ENCODE results near the gene MGAT5B. TPM values are rescaled to one million over a fixed set of nuclear protein-coding genes. Genes with fewer than 3 reads are reported as not detected.

The MGAT5B gene
- total RNA-seq, 1 experiment from 2014 or later: 14.3 TPM

DNA sequence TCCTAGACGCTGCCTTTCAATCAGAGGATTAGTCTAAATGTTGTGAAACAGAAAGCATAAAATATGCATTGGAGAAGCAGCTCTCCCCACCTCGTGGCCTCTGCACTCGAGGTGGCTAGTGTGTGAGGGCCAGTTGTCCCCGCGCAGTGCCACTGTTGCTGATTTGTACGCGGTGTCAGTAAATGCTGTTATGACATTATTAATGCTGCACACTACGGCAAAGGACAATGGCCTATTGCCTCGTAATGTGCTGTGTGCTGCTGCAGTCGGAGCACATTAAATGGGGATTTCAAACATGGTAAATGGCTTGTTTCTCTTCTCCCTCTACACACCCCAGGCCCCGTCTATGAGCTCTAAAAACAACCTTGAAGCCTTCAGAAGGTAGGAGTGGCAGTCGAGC lies 5.7 kb upstream of the MGAT5B start:
- no peak overlapping the region for H3K4me2 ChIP-seq
- TF ChIP-seq, protein P1, sequence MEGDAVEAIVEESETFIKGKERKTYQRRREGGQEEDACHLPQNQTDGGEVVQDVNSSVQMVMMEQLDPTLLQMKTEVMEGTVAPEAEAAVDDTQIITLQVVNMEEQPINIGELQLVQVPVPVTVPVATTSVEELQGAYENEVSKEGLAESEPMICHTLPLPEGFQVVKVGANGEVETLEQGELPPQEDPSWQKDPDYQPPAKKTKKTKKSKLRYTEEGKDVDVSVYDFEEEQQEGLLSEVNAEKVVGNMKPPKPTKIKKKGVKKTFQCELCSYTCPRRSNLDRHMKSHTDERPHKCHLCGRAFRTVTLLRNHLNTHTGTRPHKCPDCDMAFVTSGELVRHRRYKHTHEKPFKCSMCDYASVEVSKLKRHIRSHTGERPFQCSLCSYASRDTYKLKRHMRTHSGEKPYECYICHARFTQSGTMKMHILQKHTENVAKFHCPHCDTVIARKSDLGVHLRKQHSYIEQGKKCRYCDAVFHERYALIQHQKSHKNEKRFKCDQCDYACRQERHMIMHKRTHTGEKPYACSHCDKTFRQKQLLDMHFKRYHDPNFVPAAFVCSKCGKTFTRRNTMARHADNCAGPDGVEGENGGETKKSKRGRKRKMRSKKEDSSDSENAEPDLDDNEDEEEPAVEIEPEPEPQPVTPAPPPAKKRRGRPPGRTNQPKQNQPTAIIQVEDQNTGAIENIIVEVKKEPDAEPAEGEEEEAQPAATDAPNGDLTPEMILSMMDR (conservative IDR thresholded peaks at IDR 0.05): no peak
- no peak for TF ChIP-seq EZH2 (IDR thresholded peaks at IDR 0.05; ENCODE audit: low read depth)
- no peaks in the 10 kb centered on the region for H3K36me3 ChIP-seq (ENCODE audit: low read depth)
- no peak for DNase-seq
- H3K9me3 ChIP-seq (ENCODE audit: insufficient read depth, low read depth): no peaks in the 10 kb centered on the region
- H4K20me1 ChIP-seq (ENCODE audit: insufficient read depth): no peaks in the 10 kb centered on the region
- BruUV-seq (replicated peaks): no TSS peak
- ChIA-PET CTCF (no interaction called here), POLR2A (ENCODE audit: unreplicated experiment) (no interaction called here)
- no peak overlapping the region for H3K4me3 ChIP-seq
- peaks cover 9% of the 10 kb centered on the region; the same call in 1 of the 2 replicates for H3F3A ChIP-seq (ENCODE audit: insufficient read depth, low read depth)
- no peak overlapping the region for H3K27ac ChIP-seq
- no peak overlapping the region for H2AFZ ChIP-seq
- H3K79me2 ChIP-seq (ENCODE audit: low read depth): no peaks in the 10 kb centered on the region
- no peaks in the 10 kb centered on the region for H3K27me3 ChIP-seq (ENCODE audit: insufficient read depth, low read depth)
- peaks cover 11% of the 10 kb centered on the region for H3K4me1 ChIP-seq (replicated peaks; ENCODE audit: insufficient read depth)
- intact Hi-C loops (cut with micrococcal nuclease; ENCODE audit: unreplicated experiment): no loop called here
- H3K9me2 ChIP-seq (ENCODE audit: insufficient read depth): no peaks in the 10 kb centered on the region

- Histone ChIP-seq H3K4me1 (replicated peaks; ENCODE audit: insufficient read depth) (peaks cover 16% of the 10 kb centered on the region), H3K27ac (no peak overlapping the region), H3K36me3 (ENCODE audit: low read depth) (no peaks in the 10 kb centered on the region), H3K27me3 (ENCODE audit: insufficient read depth, low read depth) (no peaks in the 10 kb centered on the region), H3K4me2 (no peak overlapping the region), H2AFZ (no peak overlapping the region), H4K20me1 (ENCODE audit: insufficient read depth) (no peaks in the 10 kb centered on the region), H3K9me3 (ENCODE audit: insufficient read depth, low read depth) (no peaks in the 10 kb centered on the region), H3K4me3 (no peak overlapping the region), H3F3A (ENCODE audit: insufficient read depth, low read depth) (peaks cover 12% of the 10 kb centered on the region; the same call in 1 of the 2 replicates), H3K79me2 (ENCODE audit: low read depth) (no peaks in the 10 kb centered on the region), H3K9me2 (ENCODE audit: insufficient read depth) (no peaks in the 10 kb centered on the region)
- BruUV-seq (replicated peaks): no TSS peak
- intact Hi-C loops (cut with micrococcal nuclease; ENCODE audit: unreplicated experiment): no loop called here
- TF ChIP-seq EZH2 (IDR thresholded peaks at IDR 0.05; ENCODE audit: low read depth): no peak
- TF ChIP-seq, protein P1 (conservative IDR thresholded peaks at IDR 0.05): no peak
- ChIA-PET CTCF (interaction anchor here (0.7 kb wide), 1 partner anchor 120 kb away, joined by 5 read pairs; no protein-coding TSS in a partner anchor), POLR2A (ENCODE audit: unreplicated experiment) (interaction anchor here (0.6 kb wide), 1 partner anchor 337 kb away, joined by 13 read pairs; no protein-coding TSS in a partner anchor)
- DNase-seq: no peak
These were observed 4.2 kb upstream of the MGAT5B start for GRCh38 chr17:76864024-76864423.

GRCh38 chr17:76865174-76865573 lies 3.0 kb upstream of the MGAT5B start:
- Histone ChIP-seq H3K4me3 (no peak overlapping the region), H3K4me1 (replicated peaks; ENCODE audit: insufficient read depth) (peaks cover 16% of the 10 kb centered on the region), H3K79me2 (ENCODE audit: low read depth) (no peaks in the 10 kb centered on the region), H3K27me3 (ENCODE audit: insufficient read depth, low read depth) (no peaks in the 10 kb centered on the region), H3F3A (ENCODE audit: insufficient read depth, low read depth) (peaks cover 12% of the 10 kb centered on the region; the same call in 1 of the 2 replicates), H3K9me3 (ENCODE audit: insufficient read depth, low read depth) (no peaks in the 10 kb centered on the region), H3K4me2 (no peak overlapping the region), H3K27ac (no peak overlapping the region), H3K9me2 (ENCODE audit: insufficient read depth) (no peaks in the 10 kb centered on the region), H4K20me1 (ENCODE audit: insufficient read depth) (no peaks in the 10 kb centered on the region), H2AFZ (no peak overlapping the region), H3K36me3 (ENCODE audit: low read depth) (no peaks in the 10 kb centered on the region)
- no peak for DNase-seq
- POLR2A ChIA-PET (ENCODE audit: unreplicated experiment): no interaction called here
- BruUV-seq (replicated peaks): no TSS peak
- TF ChIP-seq, protein P1 (conservative IDR thresholded peaks at IDR 0.05): no peak
- no peak for TF ChIP-seq EZH2 (IDR thresholded peaks at IDR 0.05; ENCODE audit: low read depth)
- CTCF ChIA-PET: interaction anchor here (0.8 kb wide), 1 partner anchor 18 kb away, joined by 3 read pairs; no protein-coding TSS in a partner anchor
- intact Hi-C loops (cut with micrococcal nuclease; ENCODE audit: unreplicated experiment): loop anchor here (5.0 kb wide), 1 partner anchor 382 kb away; no protein-coding TSS in a partner anchor

Data from PC-9 (cell line).